Measurements from ENCODE around the gene SMARCAL1.

DNA sequence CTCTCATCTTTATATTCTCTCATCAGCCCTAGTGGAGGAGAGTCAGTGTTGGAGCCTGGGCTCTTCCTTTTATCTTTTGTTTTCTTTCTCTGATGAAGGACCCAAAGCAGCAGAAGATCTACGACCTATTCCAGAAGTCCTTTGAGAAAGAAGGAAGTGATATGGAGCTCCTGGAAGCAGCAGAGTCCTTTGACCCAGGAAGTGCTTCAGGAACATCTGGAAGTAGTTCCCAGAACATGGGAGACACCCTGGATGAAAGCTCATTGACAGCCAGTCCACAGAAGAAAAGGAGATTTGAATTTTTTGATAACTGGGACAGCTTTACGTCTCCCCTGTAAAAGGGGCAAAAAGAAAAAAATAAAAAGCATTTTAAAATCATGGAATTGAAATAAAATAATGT, 70.4 kb downstream of the SMARCAL1 start:
- TF ChIP-seq KLF9 (tag by site-specific recombination; IDR thresholded peaks at IDR 0.05; ENCODE audit: low read depth) = no peak
- TF ChIP-seq, protein P1, sequence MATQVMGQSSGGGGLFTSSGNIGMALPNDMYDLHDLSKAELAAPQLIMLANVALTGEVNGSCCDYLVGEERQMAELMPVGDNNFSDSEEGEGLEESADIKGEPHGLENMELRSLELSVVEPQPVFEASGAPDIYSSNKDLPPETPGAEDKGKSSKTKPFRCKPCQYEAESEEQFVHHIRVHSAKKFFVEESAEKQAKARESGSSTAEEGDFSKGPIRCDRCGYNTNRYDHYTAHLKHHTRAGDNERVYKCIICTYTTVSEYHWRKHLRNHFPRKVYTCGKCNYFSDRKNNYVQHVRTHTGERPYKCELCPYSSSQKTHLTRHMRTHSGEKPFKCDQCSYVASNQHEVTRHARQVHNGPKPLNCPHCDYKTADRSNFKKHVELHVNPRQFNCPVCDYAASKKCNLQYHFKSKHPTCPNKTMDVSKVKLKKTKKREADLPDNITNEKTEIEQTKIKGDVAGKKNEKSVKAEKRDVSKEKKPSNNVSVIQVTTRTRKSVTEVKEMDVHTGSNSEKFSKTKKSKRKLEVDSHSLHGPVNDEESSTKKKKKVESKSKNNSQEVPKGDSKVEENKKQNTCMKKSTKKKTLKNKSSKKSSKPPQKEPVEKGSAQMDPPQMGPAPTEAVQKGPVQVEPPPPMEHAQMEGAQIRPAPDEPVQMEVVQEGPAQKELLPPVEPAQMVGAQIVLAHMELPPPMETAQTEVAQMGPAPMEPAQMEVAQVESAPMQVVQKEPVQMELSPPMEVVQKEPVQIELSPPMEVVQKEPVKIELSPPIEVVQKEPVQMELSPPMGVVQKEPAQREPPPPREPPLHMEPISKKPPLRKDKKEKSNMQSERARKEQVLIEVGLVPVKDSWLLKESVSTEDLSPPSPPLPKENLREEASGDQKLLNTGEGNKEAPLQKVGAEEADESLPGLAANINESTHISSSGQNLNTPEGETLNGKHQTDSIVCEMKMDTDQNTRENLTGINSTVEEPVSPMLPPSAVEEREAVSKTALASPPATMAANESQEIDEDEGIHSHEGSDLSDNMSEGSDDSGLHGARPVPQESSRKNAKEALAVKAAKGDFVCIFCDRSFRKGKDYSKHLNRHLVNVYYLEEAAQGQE (tag by site-specific recombination; IDR thresholded peaks at IDR 0.05) = no peak
- TF ChIP-seq ZNF266 (tag by site-specific recombination; IDR thresholded peaks at IDR 0.05; ENCODE audit: low read depth) = no peak
- TF ChIP-seq OVOL3 (tag by site-specific recombination; IDR thresholded peaks at IDR 0.05) = no peak
- no peak for TF ChIP-seq ATF2 (tag by site-specific recombination; IDR thresholded peaks at IDR 0.05; ENCODE audit: low read depth)
- no peak for TF ChIP-seq ZNF23 (tag by site-specific recombination; IDR thresholded peaks at IDR 0.05; ENCODE audit: borderline replicate concordance)
- no peak for TF ChIP-seq ZNF558 (tag by site-specific recombination; IDR thresholded peaks at IDR 0.05)
- no peak for TF ChIP-seq HOXA7 (CRISPR knock-in tag; IDR thresholded peaks at IDR 0.05; ENCODE audit: borderline replicate concordance)
- TF ChIP-seq, protein P2, sequence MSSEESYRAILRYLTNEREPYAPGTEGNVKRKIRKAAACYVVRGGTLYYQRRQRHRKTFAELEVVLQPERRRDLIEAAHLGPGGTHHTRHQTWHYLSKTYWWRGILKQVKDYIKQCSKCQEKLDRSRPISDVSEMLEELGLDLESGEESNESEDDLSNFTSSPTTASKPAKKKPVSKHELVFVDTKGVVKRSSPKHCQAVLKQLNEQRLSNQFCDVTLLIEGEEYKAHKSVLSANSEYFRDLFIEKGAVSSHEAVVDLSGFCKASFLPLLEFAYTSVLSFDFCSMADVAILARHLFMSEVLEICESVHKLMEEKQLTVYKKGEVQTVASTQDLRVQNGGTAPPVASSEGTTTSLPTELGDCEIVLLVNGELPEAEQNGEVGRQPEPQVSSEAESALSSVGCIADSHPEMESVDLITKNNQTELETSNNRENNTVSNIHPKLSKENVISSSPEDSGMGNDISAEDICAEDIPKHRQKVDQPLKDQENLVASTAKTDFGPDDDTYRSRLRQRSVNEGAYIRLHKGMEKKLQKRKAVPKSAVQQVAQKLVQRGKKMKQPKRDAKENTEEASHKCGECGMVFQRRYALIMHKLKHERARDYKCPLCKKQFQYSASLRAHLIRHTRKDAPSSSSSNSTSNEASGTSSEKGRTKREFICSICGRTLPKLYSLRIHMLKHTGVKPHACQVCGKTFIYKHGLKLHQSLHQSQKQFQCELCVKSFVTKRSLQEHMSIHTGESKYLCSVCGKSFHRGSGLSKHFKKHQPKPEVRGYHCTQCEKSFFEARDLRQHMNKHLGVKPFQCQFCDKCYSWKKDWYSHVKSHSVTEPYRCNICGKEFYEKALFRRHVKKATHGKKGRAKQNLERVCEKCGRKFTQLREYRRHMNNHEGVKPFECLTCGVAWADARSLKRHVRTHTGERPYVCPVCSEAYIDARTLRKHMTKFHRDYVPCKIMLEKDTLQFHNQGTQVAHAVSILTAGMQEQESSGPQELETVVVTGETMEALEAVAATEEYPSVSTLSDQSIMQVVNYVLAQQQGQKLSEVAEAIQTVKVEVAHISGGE (tag by site-specific recombination; conservative IDR thresholded peaks at IDR 0.05; ENCODE audit: low read depth) = no peak
- TF ChIP-seq ZNF830 (tag by site-specific recombination; IDR thresholded peaks at IDR 0.05; ENCODE audit: low read depth) = no peak
- TF ChIP-seq, protein P3, sequence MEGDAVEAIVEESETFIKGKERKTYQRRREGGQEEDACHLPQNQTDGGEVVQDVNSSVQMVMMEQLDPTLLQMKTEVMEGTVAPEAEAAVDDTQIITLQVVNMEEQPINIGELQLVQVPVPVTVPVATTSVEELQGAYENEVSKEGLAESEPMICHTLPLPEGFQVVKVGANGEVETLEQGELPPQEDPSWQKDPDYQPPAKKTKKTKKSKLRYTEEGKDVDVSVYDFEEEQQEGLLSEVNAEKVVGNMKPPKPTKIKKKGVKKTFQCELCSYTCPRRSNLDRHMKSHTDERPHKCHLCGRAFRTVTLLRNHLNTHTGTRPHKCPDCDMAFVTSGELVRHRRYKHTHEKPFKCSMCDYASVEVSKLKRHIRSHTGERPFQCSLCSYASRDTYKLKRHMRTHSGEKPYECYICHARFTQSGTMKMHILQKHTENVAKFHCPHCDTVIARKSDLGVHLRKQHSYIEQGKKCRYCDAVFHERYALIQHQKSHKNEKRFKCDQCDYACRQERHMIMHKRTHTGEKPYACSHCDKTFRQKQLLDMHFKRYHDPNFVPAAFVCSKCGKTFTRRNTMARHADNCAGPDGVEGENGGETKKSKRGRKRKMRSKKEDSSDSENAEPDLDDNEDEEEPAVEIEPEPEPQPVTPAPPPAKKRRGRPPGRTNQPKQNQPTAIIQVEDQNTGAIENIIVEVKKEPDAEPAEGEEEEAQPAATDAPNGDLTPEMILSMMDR (tag by site-specific recombination; IDR thresholded peaks at IDR 0.05) = no peak
- TF ChIP-seq KLF10 (tag by site-specific recombination; IDR thresholded peaks at IDR 0.05) = no peak

Data from HEK293 (cell line).